ENCODE data around the gene NLE1.
"Not testable (repeated sequence)": the region's sequence is repeated elsewhere in the genome, so short reads cannot be mapped to it uniquely, and the experiment has no call there.

NLE1 gene

GRCh38 chr17:35127751-35128514 is 14.2 kb downstream of the NLE1 start:
- no peak for DNase-seq

DNA sequence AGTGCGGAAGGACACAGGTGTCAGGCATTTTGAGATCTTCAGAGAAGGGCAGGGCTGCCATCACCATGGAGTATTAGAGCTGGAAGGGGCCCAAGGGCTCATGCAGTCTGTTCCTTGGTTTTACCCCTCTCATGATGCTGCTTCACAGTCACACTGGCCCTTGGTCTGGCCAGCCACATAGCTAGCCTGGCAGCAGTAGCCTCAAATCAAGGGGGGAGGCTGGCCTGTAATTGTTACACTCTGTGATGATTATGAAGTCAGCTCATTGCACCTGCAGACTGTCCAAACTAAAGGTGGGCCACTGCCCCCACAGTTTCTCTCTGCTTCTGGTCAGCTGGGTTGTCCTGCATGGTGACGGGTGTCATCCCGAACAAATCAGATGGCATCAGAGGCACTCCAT is 20.8 kb downstream of the NLE1 start, which contains the start of gene FNDC8:
Gene FNDC8 (plus strand): TSS at position 301 of the 400 bp plus-strand sequence. CDS start 79 bp downstream, at position 380.
- no peak for DNase-seq

GRCh38 chr17:35119370-35120165 is 22.5 kb downstream of the NLE1 start, which contains the start of gene RAD51D:
Gene RAD51D (minus strand): TSS chr17:35119860. CDS start chr17:35119613, 247 bp downstream.
- peak; percentile 70 for DNase-seq

- peak; percentile 30 for DNase-seq
Measured at GRCh38 chr17:35117984-35118383, 24.1 kb downstream of the NLE1 start.

DNA sequence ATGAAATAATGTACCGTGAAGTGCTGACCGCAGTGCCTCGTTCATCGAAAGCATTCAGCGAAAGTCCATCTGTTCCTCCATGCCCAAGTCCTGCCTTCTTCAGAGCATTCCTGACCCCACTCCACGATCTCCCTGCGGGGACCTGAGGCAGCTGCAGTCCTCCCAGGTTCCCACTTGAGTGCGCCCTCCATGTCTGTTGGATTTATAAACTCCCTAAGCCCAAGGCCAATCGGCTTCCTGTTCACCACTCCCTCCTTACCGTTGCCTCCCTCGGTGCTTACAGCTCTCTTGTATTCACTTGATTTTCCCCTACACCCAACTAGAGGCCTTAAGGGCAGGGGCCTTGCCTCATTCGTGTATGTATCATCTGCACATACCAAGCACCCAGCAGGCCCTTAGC is 25.3 kb downstream of the NLE1 start:
- DNase-seq, result no peak

- not testable (repeated sequence) for DNase-seq
Measured at GRCh38 chr17:35110791-35111190, 31.3 kb downstream of the NLE1 start.

DNA sequence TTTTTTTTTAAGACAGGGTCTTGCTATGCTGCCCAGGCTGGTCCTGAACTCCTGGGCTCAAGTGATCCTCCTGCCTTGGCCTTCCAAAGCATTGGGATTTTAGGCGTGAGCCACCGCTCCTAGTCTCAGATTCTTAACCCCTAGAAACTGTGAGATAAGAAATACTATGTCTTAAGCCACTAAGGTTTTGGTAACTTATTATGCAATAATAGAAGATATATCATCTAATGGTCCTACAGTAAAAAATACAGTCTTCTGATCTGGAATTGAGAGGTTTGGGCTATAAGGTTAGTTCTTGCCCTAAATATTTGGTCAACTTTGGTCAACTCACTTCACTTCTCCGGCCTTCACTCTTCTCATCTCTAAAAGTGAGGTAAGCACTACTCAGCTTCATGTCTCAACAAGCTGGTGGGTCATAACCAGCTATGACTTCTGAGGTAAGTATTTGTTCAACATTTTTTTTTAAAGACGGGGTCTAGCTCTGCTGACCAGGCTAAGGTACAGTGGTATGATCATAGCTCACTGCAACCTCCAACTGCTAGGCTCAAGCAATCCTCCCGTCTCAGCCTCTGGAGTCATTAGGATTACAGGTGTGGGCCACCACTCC is 37.2 kb downstream of the NLE1 start:
- no peak for DNase-seq

GRCh38 chr17:35103271-35103670 is 38.8 kb downstream of the NLE1 start:
- DNase-seq, result no peak

- no peak for DNase-seq
Measured at GRCh38 chr17:35101725-35102124, 40.4 kb downstream of the NLE1 start.

DNA sequence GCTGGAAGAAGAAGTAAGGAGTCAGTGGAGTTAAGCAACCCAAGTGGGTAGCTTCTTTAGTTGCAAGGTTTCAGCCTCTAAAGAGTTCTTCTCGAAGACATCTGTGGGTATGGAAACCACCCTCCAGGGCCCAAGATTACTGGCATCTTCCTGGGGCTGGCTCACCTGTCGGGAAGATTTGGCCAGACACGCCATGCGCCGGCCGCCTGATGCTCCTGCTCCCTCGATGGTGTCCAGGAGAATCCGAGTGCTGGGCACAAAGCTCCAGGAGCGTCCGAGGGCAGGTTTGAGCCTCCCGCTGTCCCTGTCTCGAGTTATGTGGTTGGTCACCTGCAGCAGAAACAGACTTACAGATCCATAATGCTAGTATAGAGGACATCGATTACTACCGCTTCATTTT is 41.1 kb downstream of the NLE1 start:
- DNase-seq, result no peak

DNA sequence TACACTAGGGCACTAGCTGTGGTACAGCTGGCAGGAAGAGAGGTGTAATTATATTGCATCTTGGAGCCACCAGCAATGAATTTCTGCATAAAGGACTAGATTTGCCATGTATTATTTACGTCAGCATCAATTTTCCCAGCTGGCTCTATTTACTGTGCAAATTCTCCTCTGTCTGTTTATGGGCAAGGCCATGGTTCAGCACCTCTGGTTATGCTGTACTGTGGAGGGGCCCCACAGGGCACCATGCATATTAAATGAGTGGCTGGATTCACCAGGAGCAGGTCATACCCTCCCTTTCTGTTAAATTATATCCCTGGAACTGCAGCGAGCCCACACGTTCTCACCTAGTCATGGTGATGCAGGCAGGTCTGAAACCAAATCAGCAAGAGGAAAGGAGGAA is 42.2 kb downstream of the NLE1 start:
- no peak for DNase-seq

DNA sequence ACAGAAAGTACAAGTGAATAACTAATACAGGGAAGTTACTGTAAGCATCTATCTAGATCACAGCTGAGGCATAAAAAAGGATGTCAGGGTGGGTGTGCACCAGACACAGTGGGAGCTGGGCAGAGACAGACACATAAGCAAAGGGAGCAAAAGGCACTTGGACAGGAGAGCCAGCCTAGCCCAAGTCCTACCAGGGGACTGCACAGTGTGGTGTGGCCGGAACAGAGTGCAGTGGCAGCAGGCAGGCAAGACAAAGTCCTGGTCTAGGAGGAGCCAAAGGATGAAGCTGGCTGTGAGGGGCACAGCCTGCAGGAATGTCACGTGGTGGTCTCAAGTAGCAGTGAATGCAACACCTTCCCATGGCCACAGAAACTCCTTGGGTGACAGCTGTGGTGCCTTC is 44.3 kb downstream of the NLE1 start:
- DNase-seq, result no peak

DNA sequence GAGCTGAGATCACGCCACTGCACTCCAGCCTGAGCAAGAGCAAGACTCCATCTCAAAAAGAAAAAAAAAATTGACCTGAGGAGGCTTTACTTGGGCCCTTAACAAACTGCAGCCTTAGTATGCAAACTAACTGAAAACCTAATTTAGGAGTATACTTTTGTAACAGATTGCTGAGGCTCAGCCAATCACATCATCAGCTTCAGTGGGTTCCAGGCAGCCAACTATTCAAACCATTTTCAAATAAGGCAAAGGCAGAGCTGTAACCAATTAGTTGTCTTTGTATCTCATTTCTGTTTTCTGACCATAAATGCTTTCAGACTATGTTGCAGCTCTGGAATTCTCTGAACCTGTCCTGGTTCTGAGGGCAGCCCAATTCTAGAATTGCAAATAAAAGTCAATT is 46.4 kb downstream of the NLE1 start:
- no peak for DNase-seq

- no peak for DNase-seq
Measured at GRCh38 chr17:35094902-35095301, 47.2 kb downstream of the NLE1 start.

DNA sequence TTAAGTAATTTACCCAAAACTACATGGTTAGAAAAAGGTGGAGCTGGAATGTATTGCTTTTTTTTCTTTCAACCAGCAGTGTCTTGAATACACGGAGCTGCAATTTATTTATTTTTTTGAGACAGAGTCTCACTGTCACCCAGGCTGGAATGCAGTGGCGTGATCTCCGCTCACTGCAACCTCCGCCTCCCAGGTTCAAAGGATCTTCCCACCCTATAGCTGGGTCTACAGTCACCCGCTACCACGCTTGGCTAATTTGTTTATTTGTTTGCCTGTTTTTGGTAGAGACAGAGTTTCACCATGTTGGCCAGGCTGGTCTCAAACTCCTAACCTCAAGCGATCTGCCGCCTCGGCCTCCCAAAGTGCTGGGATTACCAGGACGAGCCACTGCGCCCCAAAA is 51.4 kb downstream of the NLE1 start:
- DNase-seq, result not testable (repeated sequence)

GRCh38 chr17:35089586-35090296 is 52.4 kb downstream of the NLE1 start:
- DNase-seq, result peak; percentile 70

DNA sequence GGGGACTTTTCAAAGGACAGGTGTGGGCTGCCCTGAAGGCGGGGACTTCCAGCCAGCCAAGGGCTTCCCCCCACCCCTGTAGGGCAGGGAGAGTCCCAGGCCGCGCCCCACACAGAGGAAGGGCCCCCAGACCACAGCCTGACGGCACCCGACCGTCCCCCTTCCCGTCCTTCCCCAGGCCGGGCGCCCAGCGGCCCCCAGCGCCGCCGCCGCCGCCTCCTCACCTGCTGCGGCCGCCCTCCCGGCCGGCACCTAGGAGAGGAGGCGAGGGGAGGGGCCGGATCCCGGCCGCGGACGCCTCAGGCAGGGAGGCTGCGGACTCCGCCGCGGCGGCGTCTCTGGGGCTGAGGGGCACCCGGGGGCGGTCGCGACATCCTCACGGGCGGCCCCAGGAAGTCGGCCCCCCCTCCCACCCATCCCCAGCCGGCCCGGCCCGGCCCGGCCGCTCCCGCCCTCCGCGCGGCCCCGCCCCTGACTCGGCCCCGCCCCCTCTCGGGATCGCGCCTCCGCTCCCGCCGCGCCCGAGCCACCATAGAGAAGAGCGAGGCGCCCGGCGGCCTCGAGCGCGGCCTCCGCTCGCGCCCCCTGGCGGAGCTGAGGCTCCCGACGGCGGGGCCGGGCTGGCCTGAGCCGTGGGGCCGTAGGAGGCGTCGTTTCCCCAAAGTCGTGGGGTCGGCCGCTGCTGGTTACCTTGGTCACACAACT is 53.1 kb downstream of the NLE1 start:
- DNase-seq, result peak; percentile 84

GRCh38 chr17:35088356-35088880 is 53.7 kb downstream of the NLE1 start:
- DNase-seq, result no peak

GRCh38 chr17:35087731-35088355 is 54.3 kb downstream of the NLE1 start:
- no peak for DNase-seq

DNA sequence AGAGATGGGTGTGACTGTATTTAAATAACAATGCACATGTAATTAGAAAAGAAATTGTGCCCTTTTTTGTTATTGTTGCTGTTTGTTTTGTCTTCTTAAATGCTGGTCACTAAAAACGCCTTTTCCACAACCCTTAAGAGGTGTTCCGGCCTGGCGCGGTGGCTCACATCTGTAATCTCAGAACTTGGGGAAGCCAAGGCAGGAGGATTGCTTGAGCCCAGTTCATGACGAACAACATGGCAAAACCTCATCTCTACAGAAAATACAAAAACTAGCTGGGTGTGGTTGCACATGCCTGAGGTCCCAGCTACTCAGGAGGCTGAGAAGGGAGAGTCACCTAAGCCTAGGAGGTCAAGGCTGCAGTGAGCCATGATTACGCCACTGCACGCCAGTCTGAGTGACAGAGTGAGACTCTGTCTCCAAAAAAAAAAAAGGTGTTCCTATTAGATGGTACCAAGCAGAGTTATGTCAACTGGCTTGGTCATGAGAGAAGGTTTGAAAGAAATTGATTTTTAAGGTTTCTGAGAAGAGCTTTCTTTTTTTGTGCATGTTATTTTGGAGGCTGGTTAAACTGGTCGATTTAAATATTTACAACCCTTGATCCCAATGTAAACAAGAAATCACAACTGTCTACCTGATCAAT is 55.1 kb downstream of the NLE1 start:
- no peak for DNase-seq

DNA sequence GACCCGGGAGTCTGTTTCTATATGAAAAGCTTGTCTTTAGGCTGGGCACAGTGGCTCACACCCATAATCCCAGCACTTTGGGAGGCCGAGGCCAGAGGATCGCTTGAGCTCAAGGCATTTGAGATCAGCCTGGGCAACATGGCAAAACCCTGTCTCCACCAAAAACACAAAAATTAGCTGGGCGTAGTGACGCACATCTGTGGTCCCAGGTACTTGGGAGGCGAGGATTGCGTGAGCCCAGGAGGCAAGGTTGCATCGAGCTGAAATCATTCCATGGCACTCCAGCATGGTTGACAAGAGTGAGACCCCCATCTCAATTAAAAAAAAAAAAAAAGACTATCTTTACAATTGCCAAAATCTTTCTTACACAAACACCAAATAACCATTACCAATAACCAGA is 55.9 kb downstream of the NLE1 start:
- no peak for DNase-seq
